HUES64 (cell line): ENCODE results near the gene EIF3I.

Source experiments
- H3K27ac ChIP-seq: 2 replicates; pipeline ENCODE4 v1.7.0; 2013; ENCODE audit warnings: low read depth, low read length, inconsistent platforms
- H3K27me3 ChIP-seq: 2 replicates; pipeline ENCODE4 v1.6.1; 2013; ENCODE audit warnings: mild to moderate bottlenecking, low read length; ENCODE audit not compliant: insufficient read depth
- H3K36me3 ChIP-seq: 2 replicates; pipeline ENCODE4 v1.6.1; 2013; ENCODE audit warnings: mild to moderate bottlenecking, low read length; ENCODE audit not compliant: insufficient read depth
- H3K4me1 ChIP-seq: 2 replicates; pipeline ENCODE4 v1.6.1; 2013; ENCODE audit warnings: mild to moderate bottlenecking, low read length, moderate library complexity; ENCODE audit not compliant: insufficient read depth
- H3K4me3 ChIP-seq: 2 replicates; pipeline ENCODE4 v1.5.1; 2013; ENCODE audit warnings: mild to moderate bottlenecking, low read length, moderate library complexity
- H3K9ac ChIP-seq: 2 replicates; pipeline ENCODE4 v1.6.1; 2013; ENCODE audit warnings: mild to moderate bottlenecking, low read depth, low read length
- H3K9me3 ChIP-seq: 2 replicates; pipeline ENCODE4 v1.6.1; 2013; ENCODE audit warnings: low read depth, low read length; ENCODE audit not compliant: insufficient read depth
- WGBS: fragments of 150-250, 120-280 bp; methylation state at CpG from one replicate; pipeline ENCODE4 v1.1.7; 2013; ENCODE audit warnings: missing lambda C conversion rate; 5-methylcytosine and 5-hydroxymethylcytosine counted together

Gene EIF3I

DNA sequence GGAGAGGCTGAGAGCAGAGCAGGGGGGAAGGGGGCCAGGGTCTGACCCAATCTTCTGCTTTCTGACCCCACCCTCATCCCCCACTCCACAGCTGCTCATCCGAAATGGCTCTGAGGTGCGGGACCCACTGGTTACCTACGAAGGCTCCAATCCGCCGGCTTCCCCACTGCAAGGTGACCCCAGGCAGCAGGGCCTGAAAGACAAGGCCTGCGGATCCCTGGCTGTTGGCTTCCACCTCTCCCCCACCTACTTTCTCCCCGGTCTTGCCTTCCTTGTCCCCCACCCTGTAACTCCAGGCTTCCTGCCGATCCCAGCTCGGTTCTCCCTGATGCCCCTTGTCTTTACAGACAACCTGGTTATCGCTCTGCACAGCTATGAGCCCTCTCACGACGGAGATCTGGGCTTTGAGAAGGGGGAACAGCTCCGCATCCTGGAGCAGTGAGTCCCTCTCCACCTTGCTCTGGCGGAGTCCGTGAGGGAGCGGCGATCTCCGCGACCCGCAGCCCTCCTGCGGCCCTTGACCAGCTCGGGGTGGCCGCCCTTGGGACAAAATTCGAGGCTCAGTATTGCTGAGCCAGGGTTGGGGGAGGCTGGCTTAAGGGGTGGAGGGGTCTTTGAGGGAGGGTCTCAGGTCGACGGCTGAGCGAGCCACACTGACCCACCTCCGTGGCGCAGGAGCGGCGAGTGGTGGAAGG is 52.6 kb downstream of the EIF3I start:
- 80% methylated on average over 31 of the region's 31 CpGs for WGBS
- peak overlapping the region; percentile 41 for H3K4me3 ChIP-seq
- no peak overlapping the region for H3K27ac ChIP-seq
- H3K9ac ChIP-seq, result peak overlapping the region; percentile 52
- peaks cover 6% of the 10 kb centered on the region; the same call in 1 of the 2 replicates for H3K36me3 ChIP-seq
- H3K27me3 ChIP-seq, result no peaks in the 10 kb centered on the region
- H3K4me1 ChIP-seq, result peaks cover 16% of the 10 kb centered on the region
- no peaks in the 10 kb centered on the region for H3K9me3 ChIP-seq

DNA sequence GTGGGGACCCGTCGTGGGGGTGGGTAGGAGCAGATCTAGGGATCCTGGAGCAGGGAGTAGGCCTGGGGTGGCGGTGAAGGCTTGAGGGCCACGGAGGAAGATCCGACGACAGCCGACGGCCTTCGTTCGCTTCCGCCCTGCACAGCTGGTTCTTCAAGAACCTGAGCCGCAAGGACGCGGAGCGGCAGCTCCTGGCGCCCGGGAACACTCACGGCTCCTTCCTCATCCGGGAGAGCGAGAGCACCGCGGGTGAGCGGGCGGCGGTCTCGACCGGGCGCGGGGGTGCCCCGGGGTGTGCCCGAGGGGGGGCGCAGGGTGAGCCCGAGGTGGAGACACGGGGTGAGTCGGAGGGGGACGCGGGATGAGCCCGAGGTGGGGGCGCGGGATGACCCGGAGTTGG is 53.2 kb downstream of the EIF3I start:
- Histone ChIP-seq H3K36me3 (peaks cover 10% of the 10 kb centered on the region; the same call in 1 of the 2 replicates), H3K4me3 (peak overlapping the region; percentile 41), H3K9ac (peak overlapping the region; percentile 52), H3K27me3 (no peaks in the 10 kb centered on the region), H3K4me1 (peaks cover 16% of the 10 kb centered on the region), H3K27ac (no peak overlapping the region), H3K9me3 (no peaks in the 10 kb centered on the region)
- 94% methylated on average over 41 of the region's 41 CpGs for WGBS

GRCh38 chr1:32276032-32276782 is 54.0 kb downstream of the EIF3I start:
- Histone ChIP-seq H3K36me3 (peaks cover 16% of the 10 kb centered on the region), H3K4me3 (no peak overlapping the region), H3K9ac (no peak overlapping the region), H3K4me1 (peaks cover 16% of the 10 kb centered on the region), H3K9me3 (no peaks in the 10 kb centered on the region), H3K27ac (no peak overlapping the region), H3K27me3 (no peaks in the 10 kb centered on the region)
- 92% methylated on average over 30 of the region's 30 CpGs for WGBS
